ENCODE measurements around the gene RPS6KA5. TPM values are rescaled to one million over a fixed set of nuclear protein-coding genes. Genes with fewer than 3 reads are reported as not detected.

Gene RPS6KA5
- total RNA-seq, 4 donors from 2014 or later = 3.8 to 20.0 (median 14.8) TPM

GRCh38 chr14:90804292-90805083, 256.0 kb downstream of the RPS6KA5 start:
- intact Hi-C loops (cut with DNase I; ENCODE audit: low total_unique reads) = no loop called here

GRCh38 chr14:90803249-90803648, 257.2 kb downstream of the RPS6KA5 start:
- H3K27ac ChIP-seq = no peak overlapping the region
- H3K27me3 ChIP-seq = no peaks in the 10 kb centered on the region
- no peaks in the 10 kb centered on the region for H3K36me3 ChIP-seq
- intact Hi-C loops (cut with DNase I; ENCODE audit: low total_unique reads) = no loop called here
- no peaks in the 10 kb centered on the region for H3K4me1 ChIP-seq
- H3K9me3 ChIP-seq = no peaks in the 10 kb centered on the region
- no peak overlapping the region for H3K4me3 ChIP-seq
- TF ChIP-seq POLR2A (IDR thresholded peaks at IDR 0.05) = no peak
- TF ChIP-seq CTCF (IDR thresholded peaks at IDR 0.05) = no peak
- DNase-seq = no peak

More at GRCh38 chr14:90804292-90805083, 256.0 kb downstream of the RPS6KA5 start:
- Histone ChIP-seq H3K27ac (no peak overlapping the region), H3K36me3 (no peaks in the 10 kb centered on the region), H3K27me3 (no peaks in the 10 kb centered on the region), H3K9me3 (no peaks in the 10 kb centered on the region), H3K4me1 (no peaks in the 10 kb centered on the region), H3K4me3 (no peak overlapping the region)
- TF ChIP-seq POLR2A (IDR thresholded peaks at IDR 0.05) = no peak
- no peak for TF ChIP-seq CTCF (IDR thresholded peaks at IDR 0.05)
- no peak for DNase-seq

- H3K27ac ChIP-seq = no peak overlapping the region
- no peaks in the 10 kb centered on the region for H3K36me3 ChIP-seq
- DNase-seq = no peak
- intact Hi-C loops (cut with DNase I; ENCODE audit: low total_unique reads) = no loop called here
- no peak for TF ChIP-seq POLR2A (IDR thresholded peaks at IDR 0.05)
- H3K9me3 ChIP-seq = no peaks in the 10 kb centered on the region
- H3K4me1 ChIP-seq = no peaks in the 10 kb centered on the region
- H3K4me3 ChIP-seq = no peak overlapping the region
- H3K27me3 ChIP-seq = no peaks in the 10 kb centered on the region
Measured at GRCh38 chr14:90799420-90799819, 261.0 kb downstream of the RPS6KA5 start.

- no peaks in the 10 kb centered on the region for H3K27me3 ChIP-seq
- no peak overlapping the region for H3K27ac ChIP-seq
- no peaks in the 10 kb centered on the region for H3K36me3 ChIP-seq
- H3K9me3 ChIP-seq = no peaks in the 10 kb centered on the region
- DNase-seq = no peak
- intact Hi-C loops (cut with DNase I; ENCODE audit: low total_unique reads) = no loop called here
- TF ChIP-seq POLR2A (IDR thresholded peaks at IDR 0.05) (no peak), CTCF (IDR thresholded peaks at IDR 0.05) (no peak)
- H3K4me1 ChIP-seq = no peaks in the 10 kb centered on the region
- H3K4me3 ChIP-seq = no peak overlapping the region
Measured at GRCh38 chr14:90797919-90798318, 262.5 kb downstream of the RPS6KA5 start.

Small RNA genes within 50 kb of the gene (small RNA-seq; reads per million reads assigned to genes)
- gene RNU7-30P = not detected

Other genes starting within 250 kb of the RPS6KA5 start
- 10 to 100 TPM; 15.3 to 73.9 (median 28.0) TPM for gene TTC7B, start 244.2 kb downstream of the RPS6KA5 start, total RNA-seq
- 10 to 100 TPM; 14.7 to 81.5 (median 61.6) TPM for gene DGLUCY, start 53.4 kb upstream of the RPS6KA5 start, total RNA-seq
- gene GPR68, start 184.1 kb upstream of the RPS6KA5 start, total RNA-seq = under 1 TPM in 2 of 4 donors, not detected in 2; 0.48 to 0.98 TPM

All from uterus (tissue), 4 donors.